Stimulated activated naive CD8-positive, alpha-beta T cell treated with anti-CD3 and anti-CD28 coated beads, Interleukin-15, Interleukin-2, amounts not matched to agents 100 ng/mL and 50 ng/mL, for 24 hours (primary cell): ENCODE results near the gene SLC66A1.
A peak's percentile ranks its signal among the peaks of the same experiment; 100 is the strongest.

Experiments
- H3K27ac Mint-ChIP-seq: one replicate; pipeline ENCODE4 v1.8.0; 2021; ENCODE audit warnings: mild to moderate bottlenecking, mixed read lengths
- H3K27me3 Mint-ChIP-seq: one replicate; pipeline ENCODE4 v1.8.0; 2021; ENCODE audit warnings: mixed read lengths
- H3K36me3 Mint-ChIP-seq: one replicate; pipeline ENCODE4 v1.8.0; 2021; ENCODE audit warnings: low read depth, mixed read lengths
- H3K4me1 Mint-ChIP-seq: one replicate; pipeline ENCODE4 v1.8.0; 2021; ENCODE audit warnings: low read depth, mixed read lengths
- H3K4me3 Mint-ChIP-seq: one replicate; pipeline ENCODE4 v1.8.0; 2021; ENCODE audit warnings: mild to moderate bottlenecking, mixed read lengths
- H3K9me3 Mint-ChIP-seq: one replicate; pipeline ENCODE4 v1.8.0; 2021; ENCODE audit warnings: mixed read lengths

SLC66A1 gene

DNA sequence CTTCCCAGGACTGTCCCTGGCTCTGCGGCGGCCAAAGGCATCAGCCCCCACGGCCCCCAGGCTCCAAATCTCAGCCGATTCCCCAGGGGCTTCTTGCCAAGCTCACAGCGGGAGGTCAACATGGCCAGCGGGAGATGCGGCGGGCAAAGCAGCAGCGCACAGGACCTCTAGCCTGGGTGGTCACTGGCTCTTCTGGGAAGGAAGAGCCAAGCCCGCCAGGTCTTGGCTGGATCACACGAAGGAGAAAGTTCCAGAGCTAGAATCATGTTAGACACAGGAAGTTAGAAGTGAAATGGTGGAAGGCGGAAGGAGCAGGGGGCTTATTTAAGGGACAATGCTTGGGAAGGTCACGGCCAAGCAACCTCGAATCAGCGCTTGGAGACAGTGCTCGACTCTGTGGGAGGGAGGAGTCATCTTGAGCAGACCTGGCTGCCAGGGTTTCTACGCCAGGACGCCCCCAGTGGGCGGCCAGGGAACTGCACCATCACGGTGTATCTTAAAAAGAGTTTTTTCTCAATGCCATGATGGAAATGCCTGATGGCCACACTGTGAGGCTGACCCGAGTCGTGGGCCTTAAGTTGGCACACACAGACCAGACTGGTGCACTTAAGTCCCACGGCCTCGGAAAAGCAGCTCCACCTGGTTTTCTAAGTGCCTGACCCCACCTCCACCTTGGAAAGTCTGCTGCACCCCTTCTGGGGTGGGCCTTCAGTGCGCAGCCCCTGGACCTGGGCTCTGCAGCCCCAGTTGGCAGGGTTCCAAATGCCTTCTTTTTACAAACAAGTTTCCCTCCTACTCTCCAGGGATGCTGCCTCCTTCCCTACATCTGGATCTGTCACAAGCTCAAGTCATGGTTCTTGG is 29.3 kb downstream of the SLC66A1 start:
- no peaks in the 10 kb centered on the region for H3K9me3 Mint-ChIP-seq
- H3K4me1 Mint-ChIP-seq, result peaks cover 22% of the 10 kb centered on the region
- peaks cover 50% of the 10 kb centered on the region for H3K36me3 Mint-ChIP-seq
- no peaks in the 10 kb centered on the region for H3K27me3 Mint-ChIP-seq
- H3K27ac Mint-ChIP-seq, result peak overlapping the region; percentile 40
- H3K4me3 Mint-ChIP-seq, result no peak overlapping the region

DNA sequence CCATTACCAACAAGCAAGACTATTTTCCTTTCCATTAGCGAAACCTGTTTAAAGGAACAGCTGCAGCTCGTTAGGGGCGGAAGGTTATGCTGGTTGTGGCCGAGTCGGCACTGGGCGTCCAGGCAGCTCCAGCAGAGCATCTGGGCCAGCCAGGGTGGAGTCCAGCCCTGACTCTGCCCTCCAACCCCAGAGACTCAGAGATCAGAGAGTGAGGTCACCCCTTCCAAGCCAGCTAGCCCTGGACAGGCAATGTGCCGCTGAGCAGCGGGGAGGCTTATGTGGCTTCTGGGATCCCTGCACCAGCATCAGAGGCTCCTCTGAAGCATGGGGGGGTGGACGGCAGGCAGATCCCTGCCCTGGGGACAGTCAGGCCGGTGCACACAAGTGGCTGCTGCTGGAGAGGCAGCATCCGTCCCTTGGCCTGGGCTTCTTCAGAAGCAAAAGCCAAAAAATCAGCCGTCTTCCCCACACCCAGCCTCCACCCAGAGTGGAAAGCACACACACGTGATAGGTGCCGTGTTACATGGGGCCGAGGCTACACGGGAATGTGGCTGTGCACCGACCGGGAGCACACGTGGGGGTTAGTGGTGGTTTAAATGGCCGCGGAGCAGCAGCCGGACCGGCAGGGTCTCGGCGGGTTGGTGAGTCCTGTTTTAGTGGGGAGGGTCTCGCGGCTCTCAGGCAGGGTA is 30.1 kb downstream of the SLC66A1 start:
- Mint-ChIP-seq H3K27ac (no peak overlapping the region), H3K27me3 (no peaks in the 10 kb centered on the region), H3K4me1 (peaks cover 15% of the 10 kb centered on the region), H3K4me3 (no peak overlapping the region), H3K36me3 (peaks cover 53% of the 10 kb centered on the region), H3K9me3 (no peaks in the 10 kb centered on the region)

DNA sequence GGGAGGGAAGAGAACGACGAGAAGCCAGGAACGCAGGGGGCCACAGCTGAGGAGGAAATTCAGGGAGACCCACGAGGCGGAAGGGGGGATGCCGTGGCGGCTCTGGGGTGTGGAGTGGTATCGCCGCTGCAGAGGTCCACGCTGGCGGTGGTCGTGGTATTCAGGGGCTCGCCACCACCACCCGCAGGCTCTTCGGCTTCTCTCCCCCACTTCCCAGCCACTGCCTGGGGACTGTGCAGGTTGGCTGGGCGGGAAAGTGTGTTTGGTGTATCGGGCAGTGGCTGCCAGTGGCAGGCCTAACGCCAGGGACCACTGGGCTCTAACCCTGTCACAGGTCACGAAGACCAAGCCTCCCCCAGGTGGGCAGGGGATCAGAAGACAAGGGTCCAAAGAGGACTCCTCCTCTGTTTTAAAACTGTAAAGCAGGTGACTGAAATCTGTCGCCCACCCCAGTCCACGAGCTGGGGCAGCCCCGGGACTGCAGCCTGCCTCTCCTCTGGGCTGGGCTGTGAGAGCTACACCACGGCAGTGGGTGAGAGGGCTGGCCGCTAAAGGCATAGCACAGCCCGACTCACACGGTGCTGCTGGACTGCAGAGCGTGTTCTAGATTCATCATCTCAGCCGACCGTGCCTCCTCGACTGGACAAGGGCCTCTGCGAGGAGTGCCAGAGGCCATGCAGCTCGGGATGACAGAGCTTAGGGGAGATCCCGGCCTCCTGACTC is 30.9 kb downstream of the SLC66A1 start:
- Mint-ChIP-seq H3K9me3 (no peaks in the 10 kb centered on the region), H3K27ac (no peak overlapping the region)

DNA sequence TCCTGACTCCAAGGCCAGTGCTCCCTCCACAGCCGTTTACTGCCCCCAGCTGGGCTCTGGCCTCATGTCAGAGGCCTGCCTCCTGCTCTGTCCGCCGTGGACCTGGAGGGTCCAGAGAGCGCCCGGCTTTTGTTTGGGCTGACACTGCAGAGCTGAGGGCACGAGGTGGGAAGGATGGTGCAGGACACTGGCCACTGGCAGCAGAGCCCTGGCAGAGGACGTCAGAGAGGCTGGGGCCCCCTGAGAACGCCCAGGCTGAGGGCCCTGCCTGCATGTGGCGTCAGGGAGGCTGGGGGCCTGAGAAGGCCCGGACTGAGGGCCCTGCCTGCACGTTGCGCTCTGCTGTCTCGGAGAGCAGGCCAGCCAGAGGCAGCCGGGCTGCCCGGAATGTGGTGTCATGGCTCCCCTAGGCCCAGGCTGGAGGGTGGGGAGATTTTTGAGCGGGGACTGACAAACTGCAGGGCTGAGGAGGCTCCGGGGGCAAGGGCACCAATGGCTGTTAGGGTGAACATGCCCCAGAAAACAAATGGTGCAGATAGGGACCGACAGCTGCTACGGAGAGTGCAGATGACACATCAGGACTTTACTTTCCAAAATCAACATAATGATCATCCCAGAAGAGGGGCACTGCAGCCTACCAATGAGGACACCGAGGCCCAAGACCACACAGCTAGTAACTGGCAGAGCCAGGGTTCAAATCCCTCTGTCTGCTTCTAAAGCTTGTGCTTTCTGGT is 31.7 kb downstream of the SLC66A1 start:
- peaks cover 46% of the 10 kb centered on the region for H3K36me3 Mint-ChIP-seq
- no peak overlapping the region for H3K4me3 Mint-ChIP-seq
- H3K27me3 Mint-ChIP-seq, result no peaks in the 10 kb centered on the region
- H3K4me1 Mint-ChIP-seq, result peaks cover 9% of the 10 kb centered on the region
- no peak overlapping the region for H3K27ac Mint-ChIP-seq
- H3K9me3 Mint-ChIP-seq, result no peaks in the 10 kb centered on the region

More for the DNA sequence above, 30.9 kb downstream of the SLC66A1 start:
- Mint-ChIP-seq H3K4me1 (peaks cover 9% of the 10 kb centered on the region), H3K27me3 (no peaks in the 10 kb centered on the region), H3K4me3 (no peak overlapping the region), H3K36me3 (peaks cover 54% of the 10 kb centered on the region)

DNA sequence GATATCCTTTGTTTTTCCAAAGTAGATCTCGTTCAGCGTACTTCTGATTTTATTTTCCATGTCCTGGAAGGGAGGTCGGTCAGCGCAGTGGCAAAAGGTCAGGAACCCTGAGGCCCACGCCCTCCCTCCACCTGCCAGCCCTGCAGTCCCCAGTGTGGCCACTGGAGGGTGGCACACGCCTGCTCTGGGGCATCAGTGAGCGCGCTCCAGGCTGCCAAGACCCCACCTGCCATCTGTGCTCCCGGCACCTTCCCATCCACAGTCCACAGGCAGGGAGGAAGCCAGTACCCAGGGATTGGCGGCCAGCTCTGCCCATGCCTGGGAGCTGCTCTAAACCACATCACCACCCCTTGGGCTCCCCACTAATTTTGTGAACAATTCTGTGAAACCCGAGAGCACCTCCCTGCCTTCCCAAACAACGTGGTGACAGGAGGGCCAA is 32.3 kb downstream of the SLC66A1 start:
- no peaks in the 10 kb centered on the region for H3K9me3 Mint-ChIP-seq
- H3K27ac Mint-ChIP-seq, result peak overlapping the region; percentile 55
- H3K27me3 Mint-ChIP-seq, result no peaks in the 10 kb centered on the region
- H3K4me1 Mint-ChIP-seq, result peaks cover 9% of the 10 kb centered on the region
- H3K36me3 Mint-ChIP-seq, result peaks cover 44% of the 10 kb centered on the region
- H3K4me3 Mint-ChIP-seq, result no peak overlapping the region

DNA sequence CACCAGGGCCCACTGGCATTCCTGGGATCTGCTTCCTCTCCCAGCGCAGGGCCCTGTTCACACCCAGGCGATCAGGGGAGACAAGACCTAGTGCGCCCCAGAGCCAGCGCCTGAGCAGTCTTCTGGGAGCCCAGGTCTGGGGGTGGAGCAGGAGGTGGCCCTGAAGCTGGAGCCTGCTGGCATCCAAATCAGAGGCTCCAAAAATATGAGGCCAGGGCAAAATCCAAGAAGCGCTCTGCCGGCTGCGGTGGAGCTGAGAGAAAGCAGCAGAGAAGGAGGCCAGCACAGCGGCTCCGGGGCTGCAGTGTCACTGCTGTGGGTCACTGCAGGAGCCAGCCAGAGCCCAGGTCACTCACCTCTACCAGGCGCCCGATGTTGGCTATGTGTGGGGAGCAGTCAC is 32.7 kb downstream of the SLC66A1 start:
- H3K36me3 Mint-ChIP-seq, result peaks cover 45% of the 10 kb centered on the region
- H3K27me3 Mint-ChIP-seq, result no peaks in the 10 kb centered on the region
- H3K4me3 Mint-ChIP-seq, result no peak overlapping the region
- no peaks in the 10 kb centered on the region for H3K9me3 Mint-ChIP-seq
- peak overlapping the region; percentile 21 for H3K27ac Mint-ChIP-seq
- peaks cover 9% of the 10 kb centered on the region for H3K4me1 Mint-ChIP-seq

DNA sequence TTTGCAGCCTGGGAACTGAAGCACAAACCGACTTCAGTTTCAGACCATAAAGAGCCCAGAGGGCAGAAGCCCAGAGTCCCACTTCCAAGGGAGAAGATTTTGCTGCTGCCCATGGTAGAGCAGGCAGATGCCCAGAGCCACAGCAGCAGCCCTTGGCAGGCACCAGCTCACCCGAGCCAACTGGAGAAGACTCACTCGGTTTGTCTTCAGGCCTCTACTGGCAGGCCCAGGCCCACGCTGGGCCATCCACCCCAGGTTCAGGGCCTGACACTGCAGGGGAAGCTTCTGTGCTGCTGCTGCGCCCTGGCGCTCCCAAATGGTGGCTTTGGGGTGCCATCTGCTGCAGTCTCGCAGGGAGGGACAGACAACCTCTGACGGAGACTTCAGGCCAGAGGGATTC is 33.3 kb downstream of the SLC66A1 start:
- Mint-ChIP-seq H3K27me3 (no peaks in the 10 kb centered on the region), H3K4me1 (peaks cover 9% of the 10 kb centered on the region), H3K9me3 (no peaks in the 10 kb centered on the region), H3K36me3 (peaks cover 48% of the 10 kb centered on the region), H3K4me3 (no peak overlapping the region), H3K27ac (no peak overlapping the region)

DNA sequence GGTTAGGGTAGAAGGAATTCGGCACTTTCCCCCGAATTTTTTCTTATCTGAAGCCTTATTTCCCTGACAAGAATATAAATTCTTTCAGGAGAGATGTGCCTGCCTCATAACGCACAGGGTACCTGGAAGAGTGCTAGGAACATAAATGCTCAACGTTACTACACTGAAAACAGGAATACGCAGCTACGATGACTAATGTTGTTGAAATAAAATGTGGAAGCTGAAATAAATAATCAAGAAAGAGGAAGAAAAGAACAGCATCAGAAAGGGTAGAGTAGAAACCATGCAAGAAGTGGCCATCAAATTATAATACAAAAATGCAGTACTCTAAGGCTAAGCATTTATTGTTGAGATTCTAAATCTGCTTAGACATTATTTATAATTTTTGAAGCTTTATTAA is 33.9 kb downstream of the SLC66A1 start:
- peaks cover 9% of the 10 kb centered on the region for H3K4me1 Mint-ChIP-seq
- no peaks in the 10 kb centered on the region for H3K27me3 Mint-ChIP-seq
- no peak overlapping the region for H3K27ac Mint-ChIP-seq
- H3K9me3 Mint-ChIP-seq, result no peaks in the 10 kb centered on the region
- peaks cover 45% of the 10 kb centered on the region for H3K36me3 Mint-ChIP-seq
- H3K4me3 Mint-ChIP-seq, result no peak overlapping the region

DNA sequence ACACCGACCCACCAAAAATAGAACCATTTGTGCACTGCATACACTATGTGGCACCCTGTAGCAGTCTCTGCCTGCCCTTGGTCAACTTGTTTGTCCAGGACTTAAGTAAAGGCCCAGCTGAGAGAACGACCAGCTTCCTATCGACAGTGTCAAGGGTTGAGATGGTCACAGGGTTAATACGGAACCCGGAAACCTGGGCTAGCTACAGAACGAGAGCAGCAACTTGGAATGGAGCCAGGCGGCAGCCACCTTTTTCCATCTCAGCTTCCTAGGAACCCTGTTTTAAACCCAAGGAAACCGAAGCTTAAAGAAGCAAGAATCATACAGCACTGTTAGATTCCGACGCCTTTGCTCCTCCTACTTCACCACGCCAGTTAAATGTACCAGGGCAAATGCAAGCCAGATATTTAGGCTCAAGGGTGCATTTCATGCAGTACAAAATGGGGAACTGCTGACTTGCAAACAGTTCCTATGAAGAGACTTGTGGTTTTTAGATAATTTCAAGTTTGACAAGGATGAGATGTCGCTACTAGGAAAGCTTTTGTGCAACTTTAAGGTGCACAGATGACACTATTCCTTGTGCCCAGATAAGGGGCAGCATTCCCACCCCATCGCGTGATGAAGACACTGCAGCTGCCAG is 35.5 kb downstream of the SLC66A1 start:
- H3K4me3 Mint-ChIP-seq, result no peak overlapping the region
- H3K36me3 Mint-ChIP-seq, result peaks cover 34% of the 10 kb centered on the region
- H3K4me1 Mint-ChIP-seq, result no peaks in the 10 kb centered on the region
- peak overlapping the region; percentile 2 for H3K27ac Mint-ChIP-seq
- no peaks in the 10 kb centered on the region for H3K9me3 Mint-ChIP-seq
- H3K27me3 Mint-ChIP-seq, result no peaks in the 10 kb centered on the region

DNA sequence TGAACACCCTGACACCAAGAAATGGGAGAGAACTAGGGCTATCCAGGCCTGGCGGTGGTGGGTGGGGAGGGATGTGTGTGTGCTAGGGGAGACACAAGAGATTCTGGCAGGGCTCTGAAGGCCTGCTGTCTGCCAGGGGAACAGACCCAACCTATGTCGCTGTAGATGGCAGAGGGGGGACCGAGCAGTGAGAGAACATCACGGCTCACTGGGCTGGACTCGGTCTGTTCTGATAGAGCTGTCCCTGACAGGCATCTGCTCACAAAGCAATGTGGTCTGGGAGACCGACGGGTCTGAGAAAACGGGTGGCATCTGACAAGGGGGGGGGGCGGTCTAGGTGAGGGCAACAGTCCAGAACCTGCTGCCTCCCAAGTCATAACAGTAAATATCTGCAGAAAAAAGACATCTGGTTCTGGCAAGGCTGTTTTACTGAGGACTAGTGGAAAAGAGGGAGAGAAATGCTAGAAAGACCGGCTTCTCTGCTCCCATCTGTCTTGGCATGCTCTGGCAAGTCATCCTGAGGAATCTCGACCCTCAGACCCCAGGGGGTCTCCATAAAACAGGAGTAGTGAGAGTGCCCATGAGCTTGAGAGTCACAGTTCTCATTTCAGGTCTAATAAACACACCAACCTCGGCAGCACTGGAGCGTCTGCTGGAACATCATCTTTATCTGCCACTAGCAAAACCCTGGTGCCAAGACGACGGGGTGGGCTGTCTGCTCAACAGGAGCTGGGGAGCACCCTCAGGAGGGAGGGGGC is 36.5 kb downstream of the SLC66A1 start:
- H3K4me3 Mint-ChIP-seq, result no peak overlapping the region
- H3K27me3 Mint-ChIP-seq, result no peaks in the 10 kb centered on the region
- no peaks in the 10 kb centered on the region for H3K9me3 Mint-ChIP-seq
- H3K36me3 Mint-ChIP-seq, result peaks cover 35% of the 10 kb centered on the region
- no peak overlapping the region for H3K27ac Mint-ChIP-seq
- H3K4me1 Mint-ChIP-seq, result no peaks in the 10 kb centered on the region

DNA sequence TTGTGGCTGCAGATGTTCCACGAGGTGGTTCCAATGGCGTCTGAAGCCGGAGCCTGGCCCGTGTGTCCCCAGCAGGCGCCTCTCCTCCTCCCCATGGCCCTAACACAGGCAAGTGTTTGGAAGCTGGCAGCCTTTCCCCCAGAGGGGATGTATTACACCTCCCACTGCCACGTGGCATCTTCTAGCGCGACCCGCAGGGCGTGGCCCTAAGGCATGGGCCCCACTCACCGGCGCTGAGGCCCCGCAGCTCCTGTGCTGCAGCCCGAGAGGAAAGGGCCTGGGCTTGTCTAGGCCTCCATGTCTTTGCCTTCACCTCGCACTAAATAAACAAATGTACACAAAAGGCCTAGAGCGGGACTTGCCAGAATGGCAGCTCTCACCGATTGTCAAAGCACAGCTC is 37.9 kb downstream of the SLC66A1 start:
- H3K4me1 Mint-ChIP-seq, result no peaks in the 10 kb centered on the region
- no peaks in the 10 kb centered on the region for H3K27me3 Mint-ChIP-seq
- H3K9me3 Mint-ChIP-seq, result no peaks in the 10 kb centered on the region
- no peak overlapping the region for H3K27ac Mint-ChIP-seq
- H3K4me3 Mint-ChIP-seq, result no peak overlapping the region
- H3K36me3 Mint-ChIP-seq, result peaks cover 37% of the 10 kb centered on the region

DNA sequence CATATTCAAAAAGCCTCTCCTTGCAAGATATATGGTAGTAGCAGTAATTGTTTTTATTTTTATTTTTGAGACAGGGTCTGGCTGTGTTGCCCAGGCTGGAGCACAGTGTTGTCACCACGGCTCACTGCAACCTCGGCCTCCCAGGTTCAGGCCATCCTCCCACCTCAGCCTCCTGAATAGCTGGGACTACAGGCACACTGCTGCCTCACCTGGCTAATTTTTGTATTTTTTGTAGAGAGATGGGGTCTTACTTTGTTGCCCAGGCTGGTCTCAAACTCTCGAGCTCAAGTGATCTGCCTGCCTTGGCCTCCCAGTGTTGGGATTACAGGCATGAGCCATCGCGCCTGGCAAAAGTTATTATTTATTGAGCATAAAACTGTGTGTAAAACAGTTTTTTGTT is 38.4 kb downstream of the SLC66A1 start:
- H3K27ac Mint-ChIP-seq, result no peak overlapping the region
- H3K9me3 Mint-ChIP-seq, result no peaks in the 10 kb centered on the region
- no peaks in the 10 kb centered on the region for H3K4me1 Mint-ChIP-seq
- no peak overlapping the region for H3K4me3 Mint-ChIP-seq
- no peaks in the 10 kb centered on the region for H3K27me3 Mint-ChIP-seq
- peaks cover 38% of the 10 kb centered on the region for H3K36me3 Mint-ChIP-seq

DNA sequence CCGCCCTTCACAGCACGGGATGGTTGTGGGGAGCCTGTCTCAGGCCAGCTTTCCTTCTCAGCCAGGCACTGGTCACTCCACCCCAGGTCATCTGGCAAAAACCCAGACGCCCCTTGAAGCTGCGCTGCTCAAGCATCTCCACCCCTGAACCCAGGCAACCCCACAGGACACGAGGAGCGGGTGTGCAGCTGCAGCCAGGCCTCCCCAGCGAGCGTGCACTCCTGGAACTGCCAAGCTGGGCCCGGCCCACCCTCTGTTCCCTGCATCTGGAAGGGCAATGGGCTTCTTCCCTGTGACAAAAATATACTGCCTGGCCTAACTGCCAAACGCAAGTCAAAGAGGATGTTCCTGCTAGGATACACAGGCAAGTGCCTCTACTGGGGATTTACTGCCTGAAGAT is 39.7 kb downstream of the SLC66A1 start:
- Mint-ChIP-seq H3K27me3 (no peaks in the 10 kb centered on the region), H3K27ac (no peak overlapping the region), H3K4me1 (no peaks in the 10 kb centered on the region), H3K36me3 (peaks cover 40% of the 10 kb centered on the region), H3K9me3 (no peaks in the 10 kb centered on the region), H3K4me3 (no peak overlapping the region)

DNA sequence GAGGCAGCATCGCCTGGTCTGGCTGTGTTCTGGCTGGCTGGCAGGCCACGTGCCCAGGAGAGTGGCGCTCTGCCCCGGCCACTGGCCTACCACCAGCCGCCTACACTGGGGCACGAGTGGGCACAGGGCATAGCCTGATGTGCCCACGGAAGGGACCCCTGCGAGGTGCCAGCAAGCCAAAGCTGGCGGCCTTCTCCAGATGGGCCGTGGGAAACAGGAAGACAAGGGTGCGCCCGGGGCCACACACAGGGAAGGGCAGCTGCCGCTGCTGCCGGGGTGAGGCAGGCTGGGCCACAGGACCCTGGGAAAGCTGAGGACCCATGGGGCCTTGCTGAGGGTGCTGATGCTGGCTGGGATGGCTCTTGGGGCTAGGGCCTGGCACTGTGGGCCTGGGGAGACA is 40.7 kb downstream of the SLC66A1 start:
- no peaks in the 10 kb centered on the region for H3K9me3 Mint-ChIP-seq
- no peak overlapping the region for H3K27ac Mint-ChIP-seq
- no peak overlapping the region for H3K4me3 Mint-ChIP-seq
- H3K36me3 Mint-ChIP-seq, result peaks cover 46% of the 10 kb centered on the region
- no peaks in the 10 kb centered on the region for H3K27me3 Mint-ChIP-seq
- H3K4me1 Mint-ChIP-seq, result no peaks in the 10 kb centered on the region
